Dermis microvascular lymphatic vessel endothelial cell (primary cell): ENCODE measurements around the gene PRLHR. TPM values are rescaled to one million over a fixed set of nuclear protein-coding genes. Genes with fewer than 3 reads are reported as not detected.
A peak's percentile ranks its signal among the peaks of the same experiment; 100 is the strongest.

Experiments used
- DNase-seq, 2 donors: peaks; one replicate each; pipeline versions ENCODE4 v3.0.0 to v3.0.0-alpha.2; 2010; ENCODE audit warnings: low read depth in 2 of 2
- total RNA-seq: library from RNA; depleted of rRNA; stranded (reverse); fragments of >200 nt; gene quantifications from 2 replicates; pipeline ENCODE4 v1.2.1, GENCODE V29; 2014

Gene PRLHR
- total RNA-seq, 1 donor from 2014 or later = not detected

DNA sequence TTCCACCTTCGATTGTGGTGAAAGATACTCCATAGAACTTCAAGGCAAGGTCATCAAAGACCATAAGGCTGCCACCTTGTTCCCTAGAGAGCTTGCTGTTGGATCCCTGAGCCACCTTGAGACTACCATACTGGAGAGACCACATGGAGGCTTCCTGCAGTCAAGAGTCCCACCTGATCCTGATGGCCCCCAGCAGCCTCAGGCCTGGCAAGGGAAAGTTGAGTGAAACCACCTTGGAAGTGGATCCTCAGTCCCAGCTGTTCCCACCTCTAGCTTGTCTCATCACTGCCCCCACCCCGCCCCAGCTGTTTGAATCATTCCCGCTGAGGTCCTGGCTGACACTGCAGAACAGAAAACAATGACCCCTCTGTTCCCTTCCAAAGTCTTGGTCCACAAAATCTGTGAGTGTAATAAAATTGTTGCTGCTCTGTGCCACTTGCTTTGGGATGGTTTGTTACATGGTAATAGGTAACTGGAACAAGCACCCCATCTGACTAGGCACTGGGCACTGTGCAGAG, 32.0 kb downstream of the PRLHR start:
- DNase-seq = no peak

DNA sequence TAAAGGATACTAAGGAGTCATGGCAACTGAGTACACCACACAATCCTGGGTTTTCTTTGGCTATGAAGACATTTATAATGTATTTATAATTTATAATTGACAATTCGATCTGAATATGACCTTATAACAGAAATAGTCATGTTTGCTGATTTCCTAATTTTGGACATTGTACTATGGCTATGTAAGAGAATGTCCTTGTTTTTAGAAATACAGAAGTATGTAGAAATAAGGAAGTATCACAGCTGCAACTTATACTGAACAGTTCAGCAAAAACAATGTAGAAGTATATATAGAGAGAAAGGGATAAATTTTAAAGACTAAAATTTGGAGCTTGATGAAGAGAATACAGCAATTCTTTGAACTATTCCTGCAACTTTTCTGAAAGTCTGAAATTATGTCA, 32.6 kb downstream of the PRLHR start:
- DNase-seq = no peak

DNA sequence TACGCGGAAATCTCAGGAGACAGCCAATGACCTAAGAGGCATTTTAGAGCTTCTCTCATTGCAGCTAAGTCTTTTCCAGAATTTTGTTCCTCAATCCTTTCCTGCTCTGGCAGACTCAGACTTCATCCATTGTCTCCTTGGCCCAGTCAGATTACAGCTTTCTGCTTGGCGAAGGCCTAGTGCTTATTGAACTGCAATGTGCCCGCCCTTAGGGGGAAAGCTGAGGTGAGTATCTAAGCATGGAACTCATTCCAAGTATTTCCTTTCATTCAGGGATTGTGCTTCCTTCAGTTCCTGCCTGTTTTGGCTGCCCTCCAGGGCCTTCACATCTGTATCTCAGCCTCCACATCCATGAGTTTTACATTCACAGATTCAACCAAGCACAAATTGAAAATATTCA, 37.5 kb downstream of the PRLHR start:
- peak in 1 of 2 donors; percentile 68 for DNase-seq

DNA sequence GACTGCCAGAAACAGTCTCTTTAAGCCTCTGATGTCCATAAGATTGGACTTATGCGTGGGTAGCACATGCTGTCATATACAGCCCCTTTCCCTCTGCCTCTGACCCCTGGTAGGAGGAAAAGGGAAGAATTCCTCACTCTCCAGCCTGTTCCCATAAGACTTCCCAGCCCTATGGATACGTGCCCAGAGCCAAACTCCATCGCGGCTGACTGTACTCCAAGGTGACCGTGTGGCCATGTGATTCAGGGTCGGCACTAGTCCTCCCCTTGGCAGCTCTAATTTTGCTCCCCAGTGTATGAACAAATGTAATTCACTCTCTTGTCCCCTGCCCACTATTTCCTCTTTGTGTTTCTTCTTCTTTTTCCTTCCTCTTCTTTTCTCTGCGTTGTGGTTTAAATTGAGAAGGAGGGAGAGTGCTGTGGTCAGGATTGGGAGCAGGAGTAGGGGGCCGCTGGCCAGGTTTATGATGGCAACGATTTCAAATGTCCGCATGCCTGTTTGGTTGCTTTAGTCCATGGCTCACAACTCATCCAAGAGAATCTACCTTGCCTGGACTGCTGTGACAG, 43.8 kb downstream of the PRLHR start:
- DNase-seq = no peak

DNA sequence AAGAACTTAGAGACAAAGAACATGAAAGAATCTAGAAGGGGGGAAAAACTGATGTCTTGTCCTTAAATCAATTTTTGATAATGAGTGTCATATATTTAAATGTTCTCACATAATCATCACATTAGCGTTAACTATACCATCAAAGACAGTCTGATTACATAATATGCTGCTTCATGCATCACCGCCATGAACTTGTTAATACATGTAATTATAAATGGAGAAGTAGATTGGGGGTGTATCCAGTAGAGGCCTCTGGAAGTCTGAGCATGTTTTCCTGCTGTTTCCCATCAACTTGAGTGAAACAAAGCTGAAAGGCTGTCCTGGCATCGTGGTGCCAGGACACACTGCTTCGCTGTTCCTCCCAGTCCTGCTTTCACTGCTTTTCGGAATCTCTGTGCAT, 48.2 kb downstream of the PRLHR start:
- no peak for DNase-seq

DNA sequence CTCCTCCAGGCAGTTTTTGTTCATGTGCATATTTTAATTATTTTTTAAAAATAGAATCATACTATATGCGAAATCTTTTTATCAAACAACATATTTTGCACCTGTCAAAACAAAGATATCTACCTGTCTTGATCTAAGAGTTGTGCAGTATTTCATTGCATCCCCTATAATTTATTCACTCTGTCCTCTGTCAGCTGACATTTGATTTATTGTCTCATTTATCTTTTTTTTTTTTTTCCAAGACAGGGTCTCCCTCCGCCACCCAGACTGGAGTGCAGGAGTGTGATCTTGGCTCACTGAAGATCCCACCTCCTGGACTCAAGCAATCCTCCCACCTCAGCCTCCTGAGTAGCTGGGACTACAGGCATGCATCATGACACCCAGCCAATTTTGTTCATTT, 49.0 kb downstream of the PRLHR start:
- no peak for DNase-seq

DNA sequence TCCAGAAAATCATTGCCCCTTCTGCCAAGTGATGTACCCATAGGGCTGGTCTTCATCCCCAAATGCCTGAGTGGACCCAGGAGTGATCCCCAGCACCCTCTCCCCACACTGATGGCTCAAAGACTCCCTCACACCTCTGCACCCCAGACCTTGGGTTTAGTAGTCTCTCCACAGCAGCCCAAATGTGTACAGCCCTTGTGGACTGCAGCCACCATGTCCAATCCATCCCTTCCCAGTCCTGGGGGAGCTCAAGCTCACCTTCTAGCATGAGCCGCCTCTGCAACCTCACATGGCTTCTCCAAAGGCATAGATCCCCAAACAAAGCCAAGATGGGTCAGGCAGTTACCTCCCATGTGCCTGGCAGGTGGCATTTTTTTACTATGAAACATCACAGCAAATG, 50.1 kb downstream of the PRLHR start:
- DNase-seq = no peak

DNA sequence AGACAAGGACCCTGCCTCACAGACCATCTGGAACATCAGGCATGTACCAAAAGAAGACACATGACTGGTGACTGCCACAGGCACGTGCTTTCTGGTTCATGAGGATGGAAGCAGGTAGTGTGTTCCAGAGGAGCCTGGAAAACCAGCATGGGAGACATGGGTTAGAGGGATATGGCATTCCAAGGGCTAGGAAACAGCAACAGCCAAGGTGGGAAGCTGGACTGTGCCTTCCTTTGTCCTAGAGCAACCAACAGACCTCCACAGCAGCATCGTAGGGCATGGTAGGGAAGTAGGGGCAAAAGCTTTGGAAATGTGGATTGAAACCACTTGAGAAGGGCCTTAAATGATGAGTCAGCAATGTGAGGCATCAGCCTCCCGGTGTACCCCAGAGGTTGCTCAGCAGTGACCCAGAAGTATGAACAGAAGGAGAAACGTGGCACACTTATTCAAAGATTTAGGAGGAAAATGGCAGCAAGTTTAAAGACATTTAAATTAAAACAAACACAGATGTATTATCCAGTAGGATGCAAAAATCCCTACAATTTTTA, 51.0 kb downstream of the PRLHR start:
- DNase-seq = no peak

DNA sequence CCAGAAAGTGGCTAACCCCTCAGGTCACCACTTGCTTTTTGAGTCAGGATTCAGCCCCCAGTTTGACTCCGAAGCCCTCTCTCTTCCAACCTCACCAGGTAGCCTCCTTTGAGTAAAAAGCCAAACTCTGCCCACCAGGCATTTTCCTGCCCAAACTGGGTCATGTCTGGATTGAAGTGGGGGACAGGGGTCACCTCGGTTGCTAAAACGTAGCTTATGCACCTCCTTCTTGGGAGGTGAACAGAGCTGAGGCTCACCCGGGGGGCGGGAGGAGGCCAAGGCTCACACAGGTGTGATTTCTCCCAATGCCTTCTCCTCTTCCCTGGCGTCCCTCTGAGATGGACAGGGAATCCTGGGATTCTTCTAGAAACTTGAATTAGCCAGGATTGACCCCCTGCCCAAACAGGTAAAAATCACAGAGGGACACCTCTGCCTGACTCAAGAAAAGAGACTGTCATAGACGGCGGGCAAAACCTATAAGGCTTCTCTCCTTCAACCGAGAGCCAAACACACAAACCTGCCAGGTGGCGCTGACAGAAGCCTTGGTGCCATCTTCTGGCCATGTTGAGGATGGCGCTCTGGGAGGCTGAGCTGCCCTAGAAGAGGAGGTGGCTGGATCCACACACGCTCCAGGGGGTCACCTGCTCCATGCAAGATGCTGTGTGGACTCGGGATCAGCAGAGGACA, 51.6 kb downstream of the PRLHR start:
- peak in 1 of 2 donors; percentile 44 for DNase-seq

DNA sequence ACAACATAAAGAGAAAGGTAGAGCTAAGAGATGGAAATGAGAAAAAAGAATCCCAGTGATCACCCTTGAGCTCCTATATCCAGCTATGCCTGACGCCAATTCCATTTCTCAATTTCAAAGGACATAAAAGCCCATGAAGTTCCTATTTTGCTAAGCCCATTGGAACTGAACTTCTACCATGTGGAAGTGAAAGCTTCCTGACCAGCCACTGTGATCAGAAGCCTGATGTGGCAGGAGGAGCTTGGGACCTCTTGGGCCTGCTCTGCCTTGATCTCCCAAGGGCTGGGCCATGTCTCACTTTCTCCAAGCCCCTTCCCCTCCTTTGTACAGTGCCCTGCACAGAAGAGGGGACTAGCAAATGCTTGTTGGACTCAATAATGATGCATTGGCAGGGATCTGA, 52.7 kb downstream of the PRLHR start:
- no peak for DNase-seq

DNA sequence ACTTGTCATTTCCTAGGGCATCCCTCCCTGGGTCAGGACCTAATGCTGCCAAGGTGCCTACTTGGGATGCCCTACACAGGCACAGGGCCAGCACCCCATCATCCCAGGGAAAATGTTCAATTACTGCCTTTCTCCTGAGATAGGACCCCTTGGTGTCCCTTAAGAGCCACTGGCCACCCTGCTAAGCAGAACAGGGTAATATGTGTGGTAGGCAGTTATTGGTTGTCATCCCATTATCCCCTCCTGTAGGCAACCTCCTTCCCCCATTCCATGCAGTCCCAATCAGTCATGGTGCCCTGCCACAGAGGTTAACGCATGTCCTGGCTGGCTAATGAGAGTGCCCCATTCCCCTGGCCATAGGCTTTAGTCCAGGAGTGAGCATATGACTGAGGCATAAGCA, 53.2 kb downstream of the PRLHR start:
- no peak for DNase-seq

DNA sequence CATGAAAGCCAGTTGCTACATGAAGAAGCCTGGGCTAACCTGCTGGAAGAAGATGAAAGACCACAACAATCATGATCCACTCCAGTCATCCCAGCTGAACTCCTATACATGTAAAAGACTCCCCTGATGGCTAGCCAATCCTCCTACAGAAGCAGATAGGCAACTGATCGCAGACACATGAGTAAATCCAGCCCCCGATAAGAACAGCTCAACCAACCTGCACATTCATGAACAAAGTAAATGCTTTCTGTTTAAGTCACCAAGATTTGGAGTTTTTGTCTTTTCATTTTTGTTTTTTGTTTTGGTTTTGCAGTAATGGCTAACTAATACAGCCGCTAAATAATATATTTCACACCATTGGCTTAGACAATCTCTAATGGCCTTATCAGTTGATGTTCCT, 53.7 kb downstream of the PRLHR start:
- no peak for DNase-seq

Other genes starting within 250 kb of the PRLHR start
- gene CACUL1, start 159.3 kb upstream of the PRLHR start, total RNA-seq = 22.1 and 25.0 TPM in 2 replicates